Esophagus muscularis mucosa (tissue), 4 donors: ENCODE measurements around the gene HEATR3.
A peak's percentile ranks its signal among the peaks of the same experiment; 100 is the strongest.

ENCODE experiments used
- EP300 ChIP-seq: sonication (generic); formaldehyde crosslinking; IDR thresholded peaks from one replicate; pipeline ENCODE4 v1.6.1; 2017; ENCODE audit warnings: antibody characterized with exemption
- POLR2A ChIP-seq: fragments of 450-650 bp; IDR thresholded peaks from one replicate; pipeline ENCODE4 v1.6.1; 2017; ENCODE audit warnings: antibody characterized with exemption, moderate library complexity, mild to moderate bottlenecking, low read depth
- TF ChIP-seq, protein P1 (sequence below), 3 experiments: fragments of 200-600 bp in 2 of 3; fragments of 450-650 bp in 1 of 3; sonication (generic) in 2 of 3; IDR thresholded peaks; one replicate each; pipeline ENCODE4 v1.5.1; 2017 to 2019; ENCODE audit warnings: antibody characterized with exemption in 3 of 3, mild to moderate bottlenecking in 2 of 3, moderate library complexity in 1 of 3

DNA sequence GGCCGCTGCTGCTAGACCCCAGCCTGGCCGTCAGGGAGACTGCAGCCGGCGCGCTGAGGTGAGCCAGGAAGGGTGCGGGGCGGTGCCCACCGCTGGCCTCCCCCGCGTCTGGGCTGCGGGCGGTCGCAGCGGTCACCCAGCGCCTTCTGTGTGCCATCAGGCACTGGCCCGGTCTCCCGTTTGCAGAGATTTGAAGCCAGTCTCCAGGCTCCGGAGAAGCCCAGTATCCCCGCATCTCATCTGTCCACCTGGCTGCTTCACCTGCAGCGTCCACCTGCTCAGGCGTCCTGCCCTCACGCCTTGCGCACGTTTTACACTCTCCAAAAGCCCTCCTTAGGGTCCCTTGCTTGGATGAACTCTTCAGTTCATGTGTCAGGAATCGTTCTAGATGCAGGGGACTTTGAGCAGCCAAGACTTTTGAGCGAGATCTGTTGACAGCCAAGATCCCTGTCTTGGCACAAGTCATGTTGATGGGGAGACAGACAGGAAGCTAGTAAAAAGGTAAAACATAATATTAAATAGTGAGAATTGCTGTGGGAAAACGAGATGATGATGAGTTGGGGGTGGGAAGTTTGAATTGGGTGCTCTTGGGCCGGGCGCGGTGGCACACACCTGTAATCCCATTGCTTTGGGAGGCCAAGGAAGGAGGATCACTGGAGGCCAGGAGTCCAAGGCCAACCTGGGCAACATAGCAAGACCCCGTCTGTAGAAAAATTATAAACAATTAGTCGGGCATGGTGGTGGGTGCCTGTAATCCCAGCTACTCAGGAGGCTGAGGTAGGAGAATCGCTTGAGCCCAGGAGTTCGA, 916 bp downstream of the HEATR3 start:
- no peak for TF ChIP-seq EP300
- TF ChIP-seq, protein P1, sequence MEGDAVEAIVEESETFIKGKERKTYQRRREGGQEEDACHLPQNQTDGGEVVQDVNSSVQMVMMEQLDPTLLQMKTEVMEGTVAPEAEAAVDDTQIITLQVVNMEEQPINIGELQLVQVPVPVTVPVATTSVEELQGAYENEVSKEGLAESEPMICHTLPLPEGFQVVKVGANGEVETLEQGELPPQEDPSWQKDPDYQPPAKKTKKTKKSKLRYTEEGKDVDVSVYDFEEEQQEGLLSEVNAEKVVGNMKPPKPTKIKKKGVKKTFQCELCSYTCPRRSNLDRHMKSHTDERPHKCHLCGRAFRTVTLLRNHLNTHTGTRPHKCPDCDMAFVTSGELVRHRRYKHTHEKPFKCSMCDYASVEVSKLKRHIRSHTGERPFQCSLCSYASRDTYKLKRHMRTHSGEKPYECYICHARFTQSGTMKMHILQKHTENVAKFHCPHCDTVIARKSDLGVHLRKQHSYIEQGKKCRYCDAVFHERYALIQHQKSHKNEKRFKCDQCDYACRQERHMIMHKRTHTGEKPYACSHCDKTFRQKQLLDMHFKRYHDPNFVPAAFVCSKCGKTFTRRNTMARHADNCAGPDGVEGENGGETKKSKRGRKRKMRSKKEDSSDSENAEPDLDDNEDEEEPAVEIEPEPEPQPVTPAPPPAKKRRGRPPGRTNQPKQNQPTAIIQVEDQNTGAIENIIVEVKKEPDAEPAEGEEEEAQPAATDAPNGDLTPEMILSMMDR (IDR thresholded peaks at IDR 0.05): peak in 2 of 3 experiments; percentile 13 to 19
- no peak for TF ChIP-seq POLR2A
